ENCODE data around the gene OR1F1. TPM values are rescaled to one million over a fixed set of nuclear protein-coding genes. Genes with fewer than 3 reads are reported as not detected.

Gene OR1F1
- total and polyA plus RNA-seq, 11 donors = not detected

DNA sequence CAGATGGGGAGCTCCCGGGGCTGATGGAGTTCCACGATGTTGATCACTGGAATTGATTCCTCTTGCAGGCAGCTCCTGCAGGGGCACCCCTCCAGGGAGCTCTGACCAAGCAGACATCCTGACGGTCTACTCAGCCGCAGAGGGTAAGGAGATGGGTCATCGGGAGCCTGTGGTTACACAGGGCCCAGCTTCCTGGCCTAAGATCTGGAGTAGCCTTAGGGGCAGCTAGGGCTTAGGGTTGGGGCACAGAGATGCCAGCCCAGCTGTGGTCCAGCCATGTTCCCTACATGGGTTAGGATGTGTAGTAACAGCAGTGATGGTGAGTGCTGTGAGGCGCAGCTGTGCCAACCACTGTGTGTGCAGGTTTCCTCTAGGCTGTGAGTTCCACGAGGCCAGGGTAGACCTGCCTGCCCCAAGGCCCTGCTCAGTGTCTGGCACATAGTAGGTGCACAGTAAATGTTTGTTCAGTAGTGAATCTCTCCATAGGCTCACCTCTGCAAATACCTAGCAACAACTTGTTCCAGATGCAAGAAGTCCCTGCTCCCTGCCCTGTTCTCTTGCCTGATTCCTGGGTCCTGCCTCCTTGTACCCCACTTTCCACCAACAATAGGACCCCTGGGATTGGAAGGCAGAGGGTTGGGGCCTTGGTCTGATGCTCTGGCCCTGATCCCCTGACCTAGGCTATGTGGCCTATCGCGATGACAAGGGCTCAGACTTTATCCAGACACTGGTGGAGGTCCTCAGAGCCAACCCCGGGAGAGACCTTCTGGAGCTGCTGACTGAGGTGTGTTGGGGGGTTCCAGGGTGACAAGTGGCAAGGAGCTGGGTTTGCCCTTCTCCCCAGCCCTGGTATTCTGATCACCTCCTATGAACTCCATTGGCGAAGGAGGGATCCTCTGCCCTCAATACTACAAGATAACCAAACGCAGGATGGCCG lies 39.5 kb upstream of the OR1F1 start:
- WGBS, 4 donors = 92 to 96% (median 92%) methylated on average over 11 to 13 of the region's 13 CpGs
- TF ChIP-seq POLR2A (IDR thresholded peaks at IDR 0.05) = no peak
- TF ChIP-seq, protein P1, sequence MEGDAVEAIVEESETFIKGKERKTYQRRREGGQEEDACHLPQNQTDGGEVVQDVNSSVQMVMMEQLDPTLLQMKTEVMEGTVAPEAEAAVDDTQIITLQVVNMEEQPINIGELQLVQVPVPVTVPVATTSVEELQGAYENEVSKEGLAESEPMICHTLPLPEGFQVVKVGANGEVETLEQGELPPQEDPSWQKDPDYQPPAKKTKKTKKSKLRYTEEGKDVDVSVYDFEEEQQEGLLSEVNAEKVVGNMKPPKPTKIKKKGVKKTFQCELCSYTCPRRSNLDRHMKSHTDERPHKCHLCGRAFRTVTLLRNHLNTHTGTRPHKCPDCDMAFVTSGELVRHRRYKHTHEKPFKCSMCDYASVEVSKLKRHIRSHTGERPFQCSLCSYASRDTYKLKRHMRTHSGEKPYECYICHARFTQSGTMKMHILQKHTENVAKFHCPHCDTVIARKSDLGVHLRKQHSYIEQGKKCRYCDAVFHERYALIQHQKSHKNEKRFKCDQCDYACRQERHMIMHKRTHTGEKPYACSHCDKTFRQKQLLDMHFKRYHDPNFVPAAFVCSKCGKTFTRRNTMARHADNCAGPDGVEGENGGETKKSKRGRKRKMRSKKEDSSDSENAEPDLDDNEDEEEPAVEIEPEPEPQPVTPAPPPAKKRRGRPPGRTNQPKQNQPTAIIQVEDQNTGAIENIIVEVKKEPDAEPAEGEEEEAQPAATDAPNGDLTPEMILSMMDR (IDR thresholded peaks at IDR 0.05) = no peak
- H3K27ac ChIP-seq = peak overlapping the region in 3 of 12 donors; percentile 85 to 91 (median 87)
- H3K36me3 ChIP-seq = no peaks in the 10 kb centered on the region
- intact Hi-C loops (cut with DNase I) = no loop called here
- H3K9me3 ChIP-seq = no peaks in the 10 kb centered on the region
- no peaks in the 10 kb centered on the region for H3K27me3 ChIP-seq
- DNase-seq (no peak), ATAC-seq (no peak)
- H3K4me3 ChIP-seq = no peak overlapping the region
- peaks cover 0 to 51% (median 21%) of the 10 kb centered on the region in 12 donors for H3K4me1 ChIP-seq

DNA sequence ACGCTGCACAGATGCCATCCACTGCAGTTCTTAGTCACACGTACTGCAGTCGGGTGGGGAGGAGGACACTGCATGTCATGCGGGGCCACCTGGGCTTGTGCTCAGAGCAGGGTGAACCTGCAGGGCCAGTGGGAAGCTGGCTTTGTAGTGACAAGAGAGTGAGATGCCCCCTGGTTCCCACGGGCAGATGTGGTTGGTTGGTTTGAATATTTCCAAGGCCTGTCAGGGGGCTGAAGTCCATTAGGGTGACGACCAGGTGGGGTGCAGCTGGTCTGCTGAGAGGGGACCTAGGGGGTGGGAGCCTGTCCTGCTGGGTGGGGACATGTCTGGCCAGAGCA lies 38.8 kb upstream of the OR1F1 start:
- H3K27ac ChIP-seq = peak overlapping the region in 11 of 12 donors; percentile 84 to 94 (median 88)
- peak overlapping the region in 5 of 12 donors; percentile 65 to 77 (median 74) for H3K4me3 ChIP-seq
- no peaks in the 10 kb centered on the region for H3K27me3 ChIP-seq
- WGBS, 4 donors = 90 to 96% (median 93%) methylated on average over 6 of the region's 6 CpGs
- H3K36me3 ChIP-seq = no peaks in the 10 kb centered on the region
- TF ChIP-seq POLR2A (IDR thresholded peaks at IDR 0.05) = no peak
- TF ChIP-seq, protein P1 (IDR thresholded peaks at IDR 0.05) = no peak
- peaks cover 0 to 47% (median 21%) of the 10 kb centered on the region in 12 donors for H3K4me1 ChIP-seq
- DNase-seq (peak in 1 of 5 donors; percentile 24), ATAC-seq (no peak)
- intact Hi-C loops (cut with DNase I) = no loop called here
- no peaks in the 10 kb centered on the region for H3K9me3 ChIP-seq

DNA sequence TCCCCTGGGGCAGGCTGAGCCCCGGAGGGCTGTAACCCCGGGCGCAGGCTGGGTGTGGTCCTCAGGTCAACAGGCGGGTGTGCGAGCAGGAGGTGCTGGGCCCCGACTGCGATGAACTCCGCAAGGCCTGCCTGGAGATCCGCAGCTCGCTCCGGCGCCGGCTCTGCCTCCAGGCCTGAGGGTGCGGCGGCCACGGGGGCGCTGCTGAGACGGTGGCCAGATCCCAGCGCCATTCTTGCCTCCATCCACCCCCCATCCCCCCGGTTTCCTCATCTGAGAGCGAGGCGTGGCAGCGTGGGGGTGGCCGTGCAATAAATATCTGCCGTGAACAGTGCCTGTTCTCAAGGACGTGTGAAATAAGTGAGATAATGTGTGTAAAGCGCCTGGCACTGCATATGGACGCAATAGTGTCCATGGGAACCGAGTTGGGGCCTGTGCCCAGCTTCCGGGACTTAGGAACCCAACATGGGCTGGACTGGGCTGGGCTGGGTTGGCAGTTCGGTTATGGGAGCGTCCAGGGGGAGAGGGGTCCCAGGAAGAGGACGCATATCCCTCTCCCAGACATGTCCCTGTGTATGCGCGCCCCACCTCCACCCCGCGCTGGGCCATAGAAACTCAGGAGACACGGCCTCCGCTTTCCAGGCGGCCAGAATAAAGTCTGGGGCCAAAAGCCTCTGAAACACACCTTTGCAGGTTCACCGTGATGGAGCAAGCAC lies 38.2 kb upstream of the OR1F1 start:
- intact Hi-C loops (cut with DNase I) = loop anchor here in 1 of 10 donors (5.0 kb wide), 1 partner anchor 113 kb away; no protein-coding TSS in a partner anchor
- Histone ChIP-seq H3K9me3 (no peaks in the 10 kb centered on the region), H3K4me3 (peak overlapping the region; percentile 24 to 82 (median 71)), H3K27me3 (no peaks in the 10 kb centered on the region), H3K4me1 (peaks cover 0 to 40% (median 18%) of the 10 kb centered on the region in 12 donors), H3K36me3 (no peaks in the 10 kb centered on the region), H3K27ac (peak overlapping the region; percentile 51 to 94 (median 88))
- ATAC-seq (peak; percentile 32 to 65 (median 53)), DNase-seq (peak; percentile 75 to 88 (median 78))
- WGBS, 4 donors = 5 to 16% (median 8%) methylated on average over 16 to 41 of the region's 41 CpGs
- TF ChIP-seq POLR2A (IDR thresholded peaks at IDR 0.05) = no peak
- TF ChIP-seq, protein P1 (IDR thresholded peaks at IDR 0.05) = peak in 11 of 12 donors; percentile 15 to 64 (median 46)
